ENCODE measurements around the gene CAPS2.

The CAPS2 gene

DNA sequence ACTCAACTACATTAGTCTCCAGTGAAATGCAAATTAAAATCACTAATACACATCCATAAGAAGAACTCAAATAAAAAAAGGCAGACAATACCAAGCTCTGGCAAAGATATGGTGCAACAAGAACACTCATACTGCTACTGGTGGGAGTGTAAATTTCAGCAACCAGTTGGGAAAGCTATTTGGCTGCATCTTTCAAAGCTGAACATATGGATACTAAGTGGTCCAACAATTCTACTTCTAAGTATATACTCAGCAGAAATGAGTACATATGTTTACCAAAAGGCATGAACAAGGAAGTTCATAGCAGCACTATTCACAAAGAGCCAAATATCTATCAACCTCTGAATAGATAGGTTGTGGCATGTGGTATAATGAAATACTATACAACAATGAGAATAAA lies 27.3 kb downstream of the CAPS2 start:
- DNase-seq = no peak

DNA sequence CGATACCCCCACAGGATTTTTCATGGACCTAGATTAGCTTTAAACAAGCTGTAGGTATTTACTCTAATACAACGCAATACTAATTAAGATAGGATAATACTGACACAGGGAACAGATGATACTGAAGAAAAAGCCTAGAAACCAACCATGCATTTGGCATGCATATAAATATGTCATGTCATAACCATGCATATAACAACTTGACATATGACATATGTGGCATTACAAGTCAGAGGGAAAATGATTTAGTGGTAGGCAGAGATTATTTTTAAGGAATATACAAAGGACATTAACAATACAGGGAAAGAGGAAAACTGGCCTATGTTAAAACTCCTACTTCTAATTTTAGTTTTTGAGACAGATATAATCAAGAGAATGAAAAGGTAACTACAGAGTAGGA lies 27.9 kb downstream of the CAPS2 start:
- no peak for DNase-seq

DNA sequence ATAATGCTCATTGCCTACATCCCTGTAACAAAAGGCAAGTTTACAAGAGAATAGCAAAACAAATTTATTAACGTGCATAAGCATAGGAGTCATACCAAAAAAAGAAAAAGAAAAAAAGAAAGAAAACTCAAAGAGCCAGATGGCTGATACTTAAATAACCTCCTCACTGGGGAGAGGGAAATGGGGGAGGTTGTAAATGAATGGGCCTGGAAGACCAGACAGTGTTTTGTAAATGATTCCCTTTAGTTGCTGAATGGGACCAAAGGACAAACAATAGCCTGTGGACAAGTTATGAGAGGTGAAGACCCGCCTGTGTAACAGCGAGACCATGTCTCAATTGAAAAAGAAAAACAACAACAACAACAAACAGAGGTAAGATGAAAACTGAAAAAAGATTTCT lies 35.3 kb downstream of the CAPS2 start:
- DNase-seq = no peak

DNA sequence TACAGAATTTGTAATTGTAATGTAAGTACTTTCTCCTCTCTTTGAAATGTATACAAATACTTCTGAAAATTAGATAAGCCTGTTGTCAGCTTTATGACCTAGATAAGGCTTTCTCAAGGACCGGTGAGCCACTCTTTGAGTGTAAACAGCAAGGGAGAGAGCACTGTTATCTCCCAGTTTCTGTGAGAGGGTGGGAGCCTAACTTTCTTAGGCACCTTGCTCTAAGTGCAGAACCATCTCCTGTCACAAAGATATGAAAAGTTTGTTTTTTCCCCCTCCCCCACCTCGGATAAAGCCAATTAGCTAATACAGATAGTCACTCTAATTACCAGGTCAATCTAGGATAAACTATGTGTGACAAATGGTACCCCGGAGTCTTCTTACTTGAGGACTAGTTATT lies 35.8 kb downstream of the CAPS2 start:
- no peak for DNase-seq

DNA sequence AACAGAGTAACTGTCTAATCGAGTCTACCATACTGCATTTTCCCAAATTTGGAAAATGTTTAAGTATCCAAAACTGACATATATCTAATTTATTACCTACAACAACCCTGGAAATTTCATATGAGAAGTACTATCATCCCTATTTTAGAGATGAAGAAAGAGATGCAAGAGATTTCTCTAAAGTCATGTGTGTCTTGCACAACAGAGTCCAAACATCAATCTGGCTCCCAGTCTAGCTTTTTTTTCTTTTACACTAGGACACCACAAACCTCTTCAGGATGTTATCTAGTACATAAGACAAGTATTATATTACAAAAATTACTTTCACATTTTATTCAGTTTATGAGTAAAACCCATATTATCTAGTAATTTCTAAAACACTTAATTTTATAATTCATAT lies 39.1 kb downstream of the CAPS2 start:
- no peak for DNase-seq

DNA sequence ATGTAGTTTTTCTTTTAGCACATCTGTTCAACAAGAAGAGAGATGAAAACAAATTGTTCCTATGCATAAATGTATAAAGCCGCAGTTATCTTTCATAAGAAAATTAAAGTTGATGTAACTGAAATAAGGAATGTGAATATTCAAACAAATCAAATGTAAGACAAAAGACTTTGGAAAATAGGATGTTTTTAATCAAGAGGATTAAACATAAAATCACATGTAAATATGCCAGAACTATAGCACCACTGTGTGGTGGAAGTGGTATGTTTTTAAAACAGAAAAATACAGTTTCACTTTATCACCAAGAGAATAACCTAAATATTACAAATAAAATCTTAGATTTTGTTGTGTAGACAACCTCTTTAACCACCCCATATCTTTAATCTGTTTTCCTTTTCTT lies 40.4 kb downstream of the CAPS2 start:
- DNase-seq = no peak

DNA sequence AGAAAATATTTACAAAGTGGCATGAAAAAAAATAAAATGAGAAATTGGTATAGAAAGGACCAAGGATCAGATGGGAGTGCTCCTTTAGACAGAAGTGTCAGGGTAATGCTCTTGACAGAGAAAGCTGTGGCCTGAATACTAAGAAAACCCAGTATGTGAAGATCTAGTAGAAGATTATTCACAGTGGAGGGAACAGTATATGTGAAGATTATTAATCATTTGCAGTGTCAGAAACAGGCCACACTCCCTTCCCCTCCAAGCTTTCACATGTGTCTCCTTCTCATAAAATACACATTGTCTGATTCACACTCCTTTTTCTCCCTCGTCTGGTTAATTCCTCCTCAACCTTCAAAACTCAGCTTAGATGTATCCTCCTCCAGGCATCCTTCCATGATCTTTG lies 41.3 kb downstream of the CAPS2 start:
- DNase-seq = no peak

DNA sequence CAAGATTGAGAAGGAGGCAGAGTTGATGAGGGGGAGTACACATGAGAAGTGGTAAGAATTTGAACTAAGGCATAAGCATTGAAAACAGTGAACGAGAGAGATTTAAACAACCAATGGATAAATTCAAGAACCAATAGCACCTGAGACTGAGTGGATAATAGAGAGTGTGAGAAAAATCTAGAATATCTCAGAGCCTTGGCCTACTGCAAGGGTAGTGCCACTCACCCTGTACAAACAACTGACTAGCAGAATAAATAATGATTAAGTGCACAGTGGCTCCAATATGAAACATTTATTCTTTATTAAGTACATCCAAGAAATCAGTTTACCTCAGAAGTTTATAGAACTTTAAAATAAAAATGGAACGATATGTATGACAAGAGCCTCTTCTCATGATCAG lies 54.4 kb downstream of the CAPS2 start:
- DNase-seq = no peak

DNA sequence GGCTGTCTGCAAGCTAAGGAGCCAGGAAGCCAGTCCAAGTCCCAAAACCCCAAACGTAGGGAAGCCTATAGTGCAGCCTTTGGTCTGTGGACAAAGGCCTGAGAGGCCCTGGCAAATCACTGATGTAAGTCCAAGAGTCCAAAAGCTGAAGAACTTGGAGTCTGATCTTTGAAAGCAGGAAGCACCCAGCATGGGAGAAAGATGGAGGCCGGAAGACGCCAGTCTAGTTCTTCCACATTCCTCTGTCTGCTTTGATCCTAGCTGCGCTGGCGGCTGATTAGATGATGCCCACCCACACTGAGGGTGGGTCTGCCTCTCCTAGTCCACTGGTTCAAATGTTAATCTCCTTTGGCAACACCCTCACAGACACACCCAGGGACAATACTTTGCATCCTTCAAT lies 58.5 kb downstream of the CAPS2 start:
- DNase-seq = no peak

DNA sequence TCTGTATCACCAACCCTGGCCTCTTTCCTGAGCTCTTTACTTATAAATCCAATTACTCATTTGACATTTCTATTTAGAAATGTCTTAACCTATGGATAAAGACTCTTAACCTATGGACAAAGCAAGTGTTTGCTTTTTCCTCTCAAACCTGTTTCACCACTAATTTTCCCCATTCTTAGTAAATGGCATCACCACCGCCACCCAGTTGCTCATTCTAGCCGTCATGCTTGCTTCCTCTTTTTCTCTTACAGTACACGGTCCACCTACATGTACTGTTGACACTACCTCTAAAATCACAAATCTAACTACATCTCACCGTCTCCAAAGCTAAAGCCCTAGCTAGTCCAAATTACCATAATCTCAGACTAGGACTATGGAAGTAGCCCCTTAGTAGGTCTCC lies 60.0 kb downstream of the CAPS2 start:
- DNase-seq = no peak

DNA sequence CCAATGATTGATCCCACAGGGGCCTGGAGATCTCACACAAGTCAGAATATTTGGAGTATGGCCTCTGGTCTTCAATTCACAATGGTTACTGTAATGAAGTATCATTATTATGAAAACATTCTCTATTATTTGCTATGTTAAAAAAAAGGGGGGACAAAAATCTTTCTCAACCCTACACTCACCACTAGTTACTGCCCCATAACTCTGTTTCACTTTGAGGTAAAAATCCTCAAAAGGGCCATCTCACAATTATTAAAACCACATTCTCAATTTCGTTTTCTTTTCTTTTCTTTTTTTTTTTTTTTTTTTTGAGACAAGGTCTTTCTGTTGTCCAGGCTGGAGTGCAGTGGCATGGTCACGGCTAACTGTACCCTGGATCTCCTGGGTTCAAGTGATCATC lies 60.9 kb downstream of the CAPS2 start:
- DNase-seq = no peak

DNA sequence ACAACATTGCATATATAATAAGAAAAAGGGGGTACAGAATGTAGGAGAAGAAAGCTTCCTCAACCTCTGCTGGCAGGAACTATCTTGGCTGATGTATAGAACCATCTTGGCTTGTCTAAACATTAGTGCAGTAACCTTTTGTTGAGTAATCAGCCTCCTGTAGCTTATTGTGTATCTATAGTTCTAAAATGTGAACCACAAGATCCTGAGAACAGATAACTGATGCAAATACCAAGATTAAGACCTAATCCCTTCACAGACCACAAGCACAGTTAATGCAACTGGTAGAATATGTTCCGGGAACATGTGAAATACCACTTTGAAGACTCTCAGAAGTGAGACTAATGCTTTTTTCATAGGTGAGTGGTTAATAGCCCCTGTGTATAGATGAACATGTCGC lies 69.8 kb downstream of the CAPS2 start:
- DNase-seq = no peak

DNA sequence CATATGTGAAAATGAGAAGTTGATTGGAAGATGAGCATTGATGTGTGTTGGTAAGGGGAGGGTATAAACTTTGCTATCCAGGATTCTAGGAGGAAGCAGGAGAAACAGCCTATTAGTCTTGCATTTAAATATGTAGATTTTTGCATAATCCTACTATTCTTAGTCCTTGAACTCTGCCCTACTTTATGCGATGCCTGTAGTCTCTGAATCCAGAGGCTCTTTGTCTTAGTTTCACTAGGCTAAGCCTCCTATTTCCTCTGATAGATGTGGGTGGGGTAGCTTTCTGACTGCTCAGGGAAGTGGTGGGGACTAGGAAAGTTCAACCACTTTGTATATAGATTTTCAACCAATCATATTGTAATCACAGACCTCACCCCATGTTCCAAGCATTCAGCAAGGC lies 71.0 kb downstream of the CAPS2 start:
- no peak for DNase-seq

DNA sequence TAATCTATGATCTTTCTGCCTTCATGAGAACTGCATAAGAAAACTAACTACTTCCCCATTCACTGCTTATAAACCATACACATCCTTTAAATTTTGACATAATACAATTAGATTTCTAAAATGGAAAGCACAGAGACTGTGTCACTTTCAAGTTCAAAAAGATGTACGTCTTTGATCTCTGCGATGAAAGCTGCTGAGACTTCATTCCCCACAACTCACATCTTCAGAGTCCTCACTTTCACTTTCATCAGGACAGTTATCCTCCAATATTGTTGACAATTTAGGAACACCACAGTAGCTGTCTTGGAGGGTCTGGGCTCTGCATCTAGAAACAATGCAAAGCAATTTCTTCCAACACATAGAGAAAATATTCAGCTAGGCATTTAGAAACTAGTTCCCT lies 72.6 kb downstream of the CAPS2 start:
- DNase-seq = no peak

DNA sequence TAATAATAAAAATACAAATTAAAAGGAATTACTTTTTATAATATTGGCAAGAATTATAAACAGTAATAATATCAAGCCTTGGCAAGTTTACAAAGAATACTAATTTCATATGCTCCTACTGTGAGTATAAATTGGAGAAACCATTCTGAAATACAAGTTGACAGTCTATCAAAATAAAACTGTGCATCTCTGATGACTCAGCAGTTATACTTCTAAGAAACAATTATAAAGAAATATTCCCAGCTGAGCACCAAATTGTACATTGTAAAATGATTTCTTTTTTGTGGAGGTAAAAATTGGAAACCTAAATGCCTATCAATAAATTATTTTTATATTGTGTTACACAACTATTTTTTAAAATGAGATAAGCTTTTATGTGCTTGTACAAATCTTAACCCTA lies 85.0 kb downstream of the CAPS2 start:
- no peak for DNase-seq

DNA sequence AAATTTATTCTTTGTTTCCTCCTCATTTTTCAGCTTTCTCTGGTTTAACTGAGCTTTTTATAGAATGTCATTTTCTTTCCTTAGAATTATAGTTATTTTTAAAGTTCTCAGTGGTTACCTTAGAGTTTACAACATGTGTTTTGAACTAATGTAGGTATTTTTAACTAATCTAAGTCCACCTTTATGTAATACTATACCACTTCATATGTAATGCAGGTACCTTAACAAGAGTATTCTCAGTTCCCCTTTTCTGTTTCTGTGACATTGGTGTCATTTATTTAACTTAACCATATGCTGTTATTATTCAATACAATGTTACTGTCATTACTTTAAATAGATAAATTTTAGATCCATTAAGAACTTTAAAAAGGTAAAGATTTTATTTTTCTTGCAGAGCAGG lies 90.1 kb downstream of the CAPS2 start:
- DNase-seq = no peak

DNA sequence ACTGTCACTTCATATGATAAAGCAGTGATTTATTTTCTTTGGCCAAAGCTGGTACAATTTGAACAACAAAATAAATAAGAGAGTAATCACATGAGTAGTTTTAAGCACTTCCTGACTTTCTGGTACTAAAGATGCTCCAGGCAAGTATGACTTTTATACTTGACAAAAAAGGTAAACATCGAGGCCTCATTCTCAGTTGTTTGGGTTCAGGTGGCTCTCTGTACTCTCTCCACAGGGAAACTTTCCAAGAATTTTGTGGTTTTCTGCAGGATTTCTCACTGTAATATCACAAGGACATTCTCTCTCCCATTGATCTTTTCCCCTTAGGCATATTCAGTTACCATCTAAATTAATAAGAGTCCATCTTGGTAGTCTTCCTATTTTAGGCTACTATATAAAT lies 93.9 kb downstream of the CAPS2 start:
- DNase-seq = no peak

DNA sequence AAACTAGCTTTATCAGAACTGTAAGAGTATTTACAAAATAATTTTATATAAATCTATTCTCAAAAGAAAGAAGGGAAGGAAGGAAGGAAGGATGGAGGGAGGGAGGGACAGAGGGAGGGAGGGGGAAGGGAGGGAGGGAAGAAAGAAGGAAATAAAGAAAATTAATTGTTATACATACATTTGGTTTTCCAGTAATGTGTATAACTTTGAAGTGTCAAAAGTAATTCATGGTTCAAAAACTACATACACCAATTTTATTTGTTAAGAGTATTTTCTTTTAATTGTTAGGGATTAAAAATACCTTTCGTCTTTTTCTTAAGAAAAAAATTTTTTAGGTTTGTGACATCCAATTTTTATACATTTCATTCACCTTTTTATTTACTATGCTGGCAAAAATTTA lies 103.0 kb downstream of the CAPS2 start:
- no peak for DNase-seq

All from NCI-H226 (cell line).